ENCODE results near the gene TMEM272. TPM values are rescaled to one million over a fixed set of nuclear protein-coding genes. Genes with fewer than 3 reads are reported as not detected.

TMEM272 gene
- polyA plus RNA-seq (2013, experiment 1 of 2) = 0.04 TPM
- 0.03 TPM for polyA plus RNA-seq (2013, experiment 2 of 2)

GRCh38 chr13:51844862-51845573 lies at the start of gene TMEM272:
Gene TMEM272, minus strand, starts transcription at chr13:51845177. Its CDS starts 6,647 bp downstream, at chr13:51838530.
- H3K4me2 ChIP-seq (ENCODE audit: insufficient read depth, low read length, poor library complexity, severe bottlenecking) = no peak within 1 kb of the TSS
- no peak within 1 kb of the TSS for H2AK5ac ChIP-seq (ENCODE audit: low read depth, low read length)
- H3K9me3 ChIP-seq (replicated peaks in 1 of 2; ENCODE audit: control insufficient read depth in 2 of 2, insufficient read depth in 1 of 2, low read depth in 1 of 2, low read length in 2 of 2) = peaks cover 4 to 8% of the 10 kb centered on the region in 2 donors
- no peak within 1 kb of the TSS for H2BK120ac ChIP-seq (ENCODE audit: low read depth, low read length)
- no peak within 1 kb of the TSS for H4K8ac ChIP-seq (ENCODE audit: low read depth, low read length)
- peak; percentile 37 for DNase-seq (ENCODE audit: low spot score)
- H2BK15ac ChIP-seq (ENCODE audit: low read length) = no peak within 1 kb of the TSS
- H2AFZ ChIP-seq (ENCODE audit: low read length) = peak within 1 kb of the TSS; percentile 95
- H3K4me1 ChIP-seq (ENCODE audit: control insufficient read depth in 2 of 2, insufficient read depth in 1 of 2, low read depth in 1 of 2, low read length in 2 of 2) = peaks cover 0 to 4% of the 10 kb centered on the region in 2 donors
- no peak within 1 kb of the TSS for H3K18ac ChIP-seq (ENCODE audit: low read length)
- H3K14ac ChIP-seq (ENCODE audit: low read length) = no peak within 1 kb of the TSS
- no peak within 1 kb of the TSS for H4K91ac ChIP-seq (ENCODE audit: low read depth, low read length, poor library complexity)
- peaks cover 0 to 13% (median 0%) of the 10 kb centered on the region in 3 experiments for H3K27me3 ChIP-seq (ENCODE audit: control insufficient read depth in 3 of 3, insufficient read depth in 3 of 3, low read depth in 1 of 3, low read length in 3 of 3)
- no peak within 1 kb of the TSS for H2BK5ac ChIP-seq (ENCODE audit: low read length)
- H2BK12ac ChIP-seq (ENCODE audit: low read length) = no peak within 1 kb of the TSS
- no peak within 1 kb of the TSS for H3K23ac ChIP-seq (ENCODE audit: low read depth, low read length, poor library complexity)
- H3K4me3 ChIP-seq (ENCODE audit: low read length in 2 of 2) = no peak within 1 kb of the TSS
- no peak within 1 kb of the TSS for H3K4ac ChIP-seq (ENCODE audit: low read length)
- no CpG with 5 or more reads among the region's 20 CpGs for WGBS, 2 donors (ENCODE audit: extremely low coverage in 2 of 2, insufficient read length in 2 of 2, insufficient replicate concordance in 1 of 2)
- no peak within 1 kb of the TSS for H3K9ac ChIP-seq (ENCODE audit: low read depth, low read length, poor library complexity)
- H3K79me1 ChIP-seq (ENCODE audit: low read depth, low read length) = no peaks in the 10 kb centered on the region
- H3K36me3 ChIP-seq (replicated peaks in 1 of 2; ENCODE audit: control insufficient read depth in 2 of 2, insufficient read depth in 2 of 2, low read length in 2 of 2) = no peaks in the 10 kb centered on the region
- no peak within 1 kb of the TSS for H3K27ac ChIP-seq (replicated peaks; ENCODE audit: low read length)

- WGBS, 2 donors (ENCODE audit: extremely low coverage in 2 of 2, insufficient read length in 2 of 2, insufficient replicate concordance in 1 of 2) = no CpG with 5 or more reads among the region's 4 CpGs
- H2BK120ac ChIP-seq (ENCODE audit: low read depth, low read length) = no peak overlapping the region
These were observed 49.3 kb upstream of the TMEM272 start for GRCh38 chr13:51894239-51894638.

GRCh38 chr13:51892657-51893056 lies 47.7 kb upstream of the TMEM272 start:
- H3K27me3 ChIP-seq (ENCODE audit: control insufficient read depth in 3 of 3, insufficient read depth in 3 of 3, low read depth in 1 of 3, low read length in 3 of 3) = peaks cover 0 to 29% (median 0%) of the 10 kb centered on the region in 3 experiments
- H4K8ac ChIP-seq (ENCODE audit: low read depth, low read length) = no peak overlapping the region
- H2BK12ac ChIP-seq (ENCODE audit: low read length) = no peak overlapping the region
- no peak overlapping the region for H3K4ac ChIP-seq (ENCODE audit: low read length)
- H3K27ac ChIP-seq (replicated peaks; ENCODE audit: low read length) = no peak overlapping the region
- DNase-seq (ENCODE audit: low spot score) = no peak
- H3K4me2 ChIP-seq (ENCODE audit: insufficient read depth, low read length, poor library complexity, severe bottlenecking) = no peak overlapping the region
- H3K9ac ChIP-seq (ENCODE audit: low read depth, low read length, poor library complexity) = no peak overlapping the region
- H3K36me3 ChIP-seq (replicated peaks in 1 of 2; ENCODE audit: control insufficient read depth in 2 of 2, insufficient read depth in 2 of 2, low read length in 2 of 2) = no peaks in the 10 kb centered on the region
- no peak overlapping the region for H2BK5ac ChIP-seq (ENCODE audit: low read length)
- H2AK5ac ChIP-seq (ENCODE audit: low read depth, low read length) = no peak overlapping the region
- WGBS, 2 donors (ENCODE audit: extremely low coverage in 2 of 2, insufficient read length in 2 of 2, insufficient replicate concordance in 1 of 2) = no CpG with 5 or more reads among the region's 3 CpGs
- no peak overlapping the region for H2BK15ac ChIP-seq (ENCODE audit: low read length)
- H4K91ac ChIP-seq (ENCODE audit: low read depth, low read length, poor library complexity) = no peak overlapping the region
- no peak overlapping the region for H3K4me3 ChIP-seq (ENCODE audit: low read length in 2 of 2)
- H3K23ac ChIP-seq (ENCODE audit: low read depth, low read length, poor library complexity) = no peak overlapping the region
- H3K14ac ChIP-seq (ENCODE audit: low read length) = no peak overlapping the region
- H2AFZ ChIP-seq (ENCODE audit: low read length) = no peak overlapping the region
- H3K9me3 ChIP-seq (replicated peaks in 1 of 2; ENCODE audit: control insufficient read depth in 2 of 2, insufficient read depth in 1 of 2, low read depth in 1 of 2, low read length in 2 of 2) = no peaks in the 10 kb centered on the region
- H3K18ac ChIP-seq (ENCODE audit: low read length) = no peak overlapping the region
- H3K4me1 ChIP-seq (ENCODE audit: control insufficient read depth in 2 of 2, insufficient read depth in 1 of 2, low read depth in 1 of 2, low read length in 2 of 2) = peaks cover 5 to 6% of the 10 kb centered on the region in 2 donors
- H3K79me1 ChIP-seq (ENCODE audit: low read depth, low read length) = no peaks in the 10 kb centered on the region
- no peak overlapping the region for H2BK120ac ChIP-seq (ENCODE audit: low read depth, low read length)

More at GRCh38 chr13:51894239-51894638, 49.3 kb upstream of the TMEM272 start:
- Histone ChIP-seq H2BK5ac (ENCODE audit: low read length) (no peak overlapping the region), H2BK15ac (ENCODE audit: low read length) (no peak overlapping the region), H2AK5ac (ENCODE audit: low read depth, low read length) (no peak overlapping the region), H3K4me2 (ENCODE audit: insufficient read depth, low read length, poor library complexity, severe bottlenecking) (no peak overlapping the region), H2BK12ac (ENCODE audit: low read length) (no peak overlapping the region), H3K4me3 (ENCODE audit: low read length in 2 of 2) (no peak overlapping the region), H3K14ac (ENCODE audit: low read length) (no peak overlapping the region), H3K18ac (ENCODE audit: low read length) (no peak overlapping the region), H3K79me1 (ENCODE audit: low read depth, low read length) (no peaks in the 10 kb centered on the region), H3K36me3 (replicated peaks in 1 of 2; ENCODE audit: control insufficient read depth in 2 of 2, insufficient read depth in 2 of 2, low read length in 2 of 2) (no peaks in the 10 kb centered on the region), H3K27ac (replicated peaks; ENCODE audit: low read length) (no peak overlapping the region), H3K9me3 (replicated peaks in 1 of 2; ENCODE audit: control insufficient read depth in 2 of 2, insufficient read depth in 1 of 2, low read depth in 1 of 2, low read length in 2 of 2) (no peaks in the 10 kb centered on the region), H4K91ac (ENCODE audit: low read depth, low read length, poor library complexity) (no peak overlapping the region), H2AFZ (ENCODE audit: low read length) (no peak overlapping the region), H3K23ac (ENCODE audit: low read depth, low read length, poor library complexity) (no peak overlapping the region), H3K27me3 (ENCODE audit: control insufficient read depth in 3 of 3, insufficient read depth in 3 of 3, low read depth in 1 of 3, low read length in 3 of 3) (peaks cover 0 to 32% (median 0%) of the 10 kb centered on the region in 3 experiments), H3K4me1 (ENCODE audit: control insufficient read depth in 2 of 2, insufficient read depth in 1 of 2, low read depth in 1 of 2, low read length in 2 of 2) (peaks cover 5 to 6% of the 10 kb centered on the region in 2 donors), H3K4ac (ENCODE audit: low read length) (no peak overlapping the region), H4K8ac (ENCODE audit: low read depth, low read length) (no peak overlapping the region), H3K9ac (ENCODE audit: low read depth, low read length, poor library complexity) (no peak overlapping the region)
- DNase-seq (ENCODE audit: low spot score) = no peak

GRCh38 chr13:51887468-51887867 lies 42.5 kb upstream of the TMEM272 start:
- Histone ChIP-seq H3K18ac (ENCODE audit: low read length) (no peak overlapping the region), H3K9ac (ENCODE audit: low read depth, low read length, poor library complexity) (no peak overlapping the region), H2BK15ac (ENCODE audit: low read length) (no peak overlapping the region), H3K4me3 (ENCODE audit: low read length in 2 of 2) (no peak overlapping the region), H2AK5ac (ENCODE audit: low read depth, low read length) (no peak overlapping the region), H3K14ac (ENCODE audit: low read length) (no peak overlapping the region), H3K27me3 (ENCODE audit: control insufficient read depth in 3 of 3, insufficient read depth in 3 of 3, low read depth in 1 of 3, low read length in 3 of 3) (peaks cover 0 to 29% (median 0%) of the 10 kb centered on the region in 3 experiments), H3K9me3 (replicated peaks in 1 of 2; ENCODE audit: control insufficient read depth in 2 of 2, insufficient read depth in 1 of 2, low read depth in 1 of 2, low read length in 2 of 2) (no peaks in the 10 kb centered on the region), H3K79me1 (ENCODE audit: low read depth, low read length) (no peaks in the 10 kb centered on the region), H2BK120ac (ENCODE audit: low read depth, low read length) (no peak overlapping the region), H2AFZ (ENCODE audit: low read length) (no peak overlapping the region), H3K4me2 (ENCODE audit: insufficient read depth, low read length, poor library complexity, severe bottlenecking) (no peak overlapping the region), H3K23ac (ENCODE audit: low read depth, low read length, poor library complexity) (no peak overlapping the region), H2BK5ac (ENCODE audit: low read length) (no peak overlapping the region), H3K4ac (ENCODE audit: low read length) (no peak overlapping the region), H3K36me3 (replicated peaks in 1 of 2; ENCODE audit: control insufficient read depth in 2 of 2, insufficient read depth in 2 of 2, low read length in 2 of 2) (no peaks in the 10 kb centered on the region), H4K91ac (ENCODE audit: low read depth, low read length, poor library complexity) (no peak overlapping the region), H2BK12ac (ENCODE audit: low read length) (no peak overlapping the region), H3K27ac (replicated peaks; ENCODE audit: low read length) (no peak overlapping the region), H3K4me1 (ENCODE audit: control insufficient read depth in 2 of 2, insufficient read depth in 1 of 2, low read depth in 1 of 2, low read length in 2 of 2) (no peaks in the 10 kb centered on the region), H4K8ac (ENCODE audit: low read depth, low read length) (no peak overlapping the region)
- DNase-seq (ENCODE audit: low spot score) = no peak
- WGBS, 2 donors (ENCODE audit: extremely low coverage in 2 of 2, insufficient read length in 2 of 2, insufficient replicate concordance in 1 of 2) = no CpG with 5 or more reads among the region's 2 CpGs
